Astrocyte (in vitro differentiated cells and primary cell): Measurements from ENCODE around the gene CBX2. TPM values are rescaled to one million over a fixed set of nuclear protein-coding genes. Genes with fewer than 3 reads are reported as not detected.

Experiments used
- DNase-seq: peaks from one replicate; pipeline ENCODE4 v3.0.0-alpha.2; 2010; ENCODE audit warnings: low read depth
- FAIRE-seq: peaks from 2 replicates; lab custom pipeline; 2011; peaks lifted over from hg19 to GRCh38; lab: Jason Lieb, UNC
- H2AFZ ChIP-seq: 2 replicates; pipeline ENCODE4 v1.6.0; 2012; ENCODE audit warnings: low read depth, low read length, inconsistent platforms
- H3K27ac ChIP-seq: 2 replicates; pipeline ENCODE4 v1.5.1; 2011; ENCODE audit warnings: low read depth, low read length, inconsistent platforms
- H3K27me3 ChIP-seq: 2 replicates; pipeline ENCODE4 v1.6.0; 2011; ENCODE audit warnings: low read length, inconsistent platforms; ENCODE audit not compliant: insufficient read depth
- H3K36me3 ChIP-seq: 2 replicates; pipeline ENCODE4 v1.5.1; 2011; ENCODE audit warnings: low read length, inconsistent platforms; ENCODE audit not compliant: insufficient read depth
- H3K4me1 ChIP-seq: 2 replicates; pipeline ENCODE4 v1.5.1; 2011; ENCODE audit warnings: low read length, inconsistent platforms; ENCODE audit not compliant: insufficient read depth
- H3K4me2 ChIP-seq: 2 replicates; pipeline ENCODE4 v1.6.0; 2012; ENCODE audit warnings: low read length, inconsistent platforms
- H3K4me3 ChIP-seq: 2 replicates; pipeline ENCODE4 v1.5.1; 2011; ENCODE audit warnings: low read depth, mild to moderate bottlenecking, low read length, inconsistent platforms; ENCODE audit not compliant: insufficient read depth
- H3K79me2 ChIP-seq: 2 replicates; pipeline ENCODE4 v1.6.0; 2012; ENCODE audit warnings: mild to moderate bottlenecking, low read length, inconsistent platforms; ENCODE audit not compliant: insufficient read depth
- H3K9ac ChIP-seq: 2 replicates; pipeline ENCODE4 v1.6.0; 2012; ENCODE audit warnings: mild to moderate bottlenecking, low read length, inconsistent platforms
- H3K9me3 ChIP-seq: 2 replicates; pipeline ENCODE4 v1.5.1; 2012; ENCODE audit warnings: low read depth, mild to moderate bottlenecking, low read length, inconsistent platforms; ENCODE audit not compliant: insufficient read depth
- H4K20me1 ChIP-seq: 2 replicates; pipeline ENCODE4 v1.6.0; 2012; ENCODE audit warnings: low read length, inconsistent platforms; ENCODE audit not compliant: insufficient read depth
- H3K27ac Mint-ChIP-seq: one replicate; pipeline ENCODE4 v1.8.0; 2021; ENCODE audit warnings: mild to moderate bottlenecking, mixed read lengths; ENCODE audit not compliant: unreplicated experiment
- H3K27me3 Mint-ChIP-seq: one replicate; pipeline ENCODE4 v1.8.0; 2021; ENCODE audit warnings: low read depth, mixed read lengths; ENCODE audit not compliant: unreplicated experiment
- H3K36me3 Mint-ChIP-seq: one replicate; pipeline ENCODE4 v1.8.0; 2021; ENCODE audit warnings: low read depth, mixed read lengths; ENCODE audit not compliant: unreplicated experiment
- H3K4me1 Mint-ChIP-seq: one replicate; pipeline ENCODE4 v1.8.0; 2021; ENCODE audit warnings: low read depth, mixed read lengths; ENCODE audit not compliant: unreplicated experiment
- H3K4me3 Mint-ChIP-seq: one replicate; pipeline ENCODE4 v1.8.0; 2021; ENCODE audit warnings: mild to moderate bottlenecking, moderate library complexity, mixed read lengths; ENCODE audit not compliant: unreplicated experiment
- H3K9me3 Mint-ChIP-seq: one replicate; pipeline ENCODE4 v1.8.0; 2021; ENCODE audit warnings: mild to moderate bottlenecking, mixed read lengths; ENCODE audit not compliant: unreplicated experiment
- CTCF ChIP-seq: IDR thresholded peaks from 2 replicates; pipeline ENCODE4 v1.5.1; 2011; ENCODE audit warnings: low read depth, mild to moderate bottlenecking, inconsistent platforms, low read length, moderate library complexity; ENCODE audit not compliant: insufficient read depth
- EZH2 ChIP-seq: IDR thresholded peaks from 2 replicates; pipeline ENCODE4 v1.6.1; 2012; ENCODE audit warnings: mild to moderate bottlenecking, low read length, inconsistent platforms; ENCODE audit not compliant: insufficient read depth
- total RNA-seq: library from RNA; stranded (reverse); gene quantifications from 2 replicates; pipeline ENCODE4 v1.2.1, GENCODE V29; 2021

Gene CBX2
- total RNA-seq, 1 donor from 2014 or later = 6.7 TPM

- Histone ChIP-seq H3K79me2 (no peaks in the 10 kb centered on the region), H3K9ac (no peak overlapping the region), H3K36me3 (no peaks in the 10 kb centered on the region), H3K27ac (no peak overlapping the region), H3K4me1 (peaks cover 4% of the 10 kb centered on the region), H4K20me1 (no peaks in the 10 kb centered on the region), H3K9me3 (no peaks in the 10 kb centered on the region), H3K4me3 (no peak overlapping the region), H3K27me3 (no peaks in the 10 kb centered on the region), H2AFZ (no peak overlapping the region), H3K4me2 (no peak overlapping the region)
- DNase-seq = no peak
- Mint-ChIP-seq H3K4me3 (no peak overlapping the region), H3K9me3 (peaks cover 3% of the 10 kb centered on the region), H3K27ac (no peak overlapping the region), H3K27me3 (peaks cover 28% of the 10 kb centered on the region), H3K4me1 (no peaks in the 10 kb centered on the region), H3K36me3 (no peaks in the 10 kb centered on the region)
- FAIRE-seq = no peak
- no peak for TF ChIP-seq EZH2
- no peak for TF ChIP-seq CTCF
Measured at GRCh38 chr17:79732804-79733691, 44.9 kb upstream of the CBX2 start.

- no peak overlapping the region for H2AFZ ChIP-seq
- Mint-ChIP-seq H3K4me3 (no peak overlapping the region), H3K27me3 (peaks cover 29% of the 10 kb centered on the region), H3K27ac (no peak overlapping the region), H3K4me1 (peaks cover under 1% of the 10 kb centered on the region), H3K36me3 (no peaks in the 10 kb centered on the region), H3K9me3 (peaks cover 3% of the 10 kb centered on the region)
- TF ChIP-seq EZH2 = no peak
- no peak for TF ChIP-seq CTCF
- no peaks in the 10 kb centered on the region for H3K9me3 ChIP-seq
- H3K9ac ChIP-seq = no peak overlapping the region
- no peak overlapping the region for H3K4me2 ChIP-seq
- no peak for FAIRE-seq
- H3K27ac ChIP-seq = no peak overlapping the region
- H3K4me3 ChIP-seq = no peak overlapping the region
- no peaks in the 10 kb centered on the region for H3K27me3 ChIP-seq
- DNase-seq = no peak
- no peaks in the 10 kb centered on the region for H3K79me2 ChIP-seq
- H3K36me3 ChIP-seq = no peaks in the 10 kb centered on the region
- H3K4me1 ChIP-seq = no peaks in the 10 kb centered on the region
- no peaks in the 10 kb centered on the region for H4K20me1 ChIP-seq
Measured at GRCh38 chr17:79733692-79734070, 44.3 kb upstream of the CBX2 start.

DNA sequence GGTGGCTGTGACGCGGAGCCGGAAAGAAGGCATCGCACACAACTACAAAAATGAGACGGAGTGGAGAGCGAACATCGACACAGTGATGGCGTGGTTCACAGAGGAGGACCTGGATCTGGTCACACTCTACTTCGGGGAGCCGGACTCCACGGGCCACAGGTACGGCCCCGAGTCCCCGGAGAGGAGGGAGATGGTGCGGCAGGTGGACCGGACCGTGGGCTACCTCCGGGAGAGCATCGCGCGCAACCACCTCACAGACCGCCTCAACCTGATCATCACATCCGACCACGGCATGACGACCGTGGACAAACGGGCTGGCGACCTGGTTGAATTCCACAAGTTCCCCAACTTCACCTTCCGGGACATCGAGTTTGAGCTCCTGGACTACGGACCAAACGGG, 42.9 kb upstream of the CBX2 start:
- Histone ChIP-seq H3K27ac (no peak overlapping the region), H3K79me2 (no peaks in the 10 kb centered on the region), H3K4me3 (no peak overlapping the region), H3K4me1 (peaks cover 7% of the 10 kb centered on the region), H2AFZ (no peak overlapping the region), H3K9me3 (no peaks in the 10 kb centered on the region), H3K4me2 (no peak overlapping the region), H3K27me3 (peaks cover 2% of the 10 kb centered on the region), H3K9ac (no peak overlapping the region), H3K36me3 (no peaks in the 10 kb centered on the region), H4K20me1 (no peaks in the 10 kb centered on the region)
- peaks cover 42% of the 10 kb centered on the region for H3K27me3 Mint-ChIP-seq
- FAIRE-seq = no peak
- no peak overlapping the region for H3K4me3 Mint-ChIP-seq
- H3K4me1 Mint-ChIP-seq = peaks cover 9% of the 10 kb centered on the region
- no peak for DNase-seq
- no peak for TF ChIP-seq EZH2
- no peak for TF ChIP-seq CTCF
- H3K9me3 Mint-ChIP-seq = peaks cover 3% of the 10 kb centered on the region
- no peaks in the 10 kb centered on the region for H3K36me3 Mint-ChIP-seq
- no peak overlapping the region for H3K27ac Mint-ChIP-seq
